ENCODE data around the gene KCNK1. TPM values are rescaled to one million over a fixed set of nuclear protein-coding genes. Genes with fewer than 3 reads are reported as not detected.

KCNK1 gene
- total and polyA plus RNA-seq, 2 of the 8 experiments (the other 6 are each of a cell fraction or from before 2014, with no cell fraction given) = 11.9 to 16.5 TPM

DNA sequence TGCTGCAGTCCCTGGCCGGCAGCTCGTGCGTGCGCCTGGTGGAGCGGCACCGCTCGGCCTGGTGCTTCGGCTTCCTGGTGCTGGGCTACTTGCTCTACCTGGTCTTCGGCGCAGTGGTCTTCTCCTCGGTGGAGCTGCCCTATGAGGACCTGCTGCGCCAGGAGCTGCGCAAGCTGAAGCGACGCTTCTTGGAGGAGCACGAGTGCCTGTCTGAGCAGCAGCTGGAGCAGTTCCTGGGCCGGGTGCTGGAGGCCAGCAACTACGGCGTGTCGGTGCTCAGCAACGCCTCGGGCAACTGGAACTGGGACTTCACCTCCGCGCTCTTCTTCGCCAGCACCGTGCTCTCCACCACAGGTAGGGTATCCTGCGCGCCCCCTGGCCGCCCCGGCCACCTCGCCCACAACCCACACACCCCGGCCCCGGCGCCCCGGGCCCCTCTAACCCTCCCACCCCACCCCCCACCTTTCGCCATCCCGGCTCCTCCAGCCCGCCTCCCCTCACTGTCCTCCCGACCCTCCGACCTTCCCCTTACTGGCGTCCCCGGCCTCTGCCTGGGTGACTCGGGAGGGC lies 352 bp downstream of the KCNK1 start:
- H3K23me2 ChIP-seq (ENCODE audit: low read depth, low read length) = peaks cover 17% of the 10 kb centered on the region
- H2AFZ ChIP-seq (ENCODE audit: low read length) = peak overlapping the region; percentile 88
- no peak overlapping the region for H2AK5ac ChIP-seq (ENCODE audit: low read depth, low read length)
- CTCF ChIA-PET (ENCODE audit: partially characterized antibody) = interaction anchor here (1.2 to 1.3 kb wide), 2 partner anchors 91 to 173 kb away, joined by 4 to 6 read pairs; no protein-coding TSS in a partner anchor
- H4K20me1 ChIP-seq (replicated peaks in 1 of 2; ENCODE audit: control insufficient read depth in 1 of 2, insufficient read depth in 2 of 2, low read length in 2 of 2) = no peaks in the 10 kb centered on the region
- no peaks in the 10 kb centered on the region for H3K36me3 ChIP-seq (ENCODE audit: control insufficient read depth in 2 of 4, insufficient read depth in 4 of 4, low read length in 3 of 4)
- H3K23ac ChIP-seq (ENCODE audit: insufficient read length) = no peak overlapping the region
- H4K5ac ChIP-seq (ENCODE audit: insufficient read length, low read depth, low read length) = peak overlapping the region; percentile 75
- H3K4ac ChIP-seq (replicated peaks; ENCODE audit: insufficient read length, low read depth, low read length) = peak overlapping the region; percentile 50
- no peak overlapping the region for H2BK120ac ChIP-seq (replicated peaks; ENCODE audit: low read depth, low read length)
- peak in 1 of 2 experiments; percentile 73 for DNase-seq (ENCODE audit: low read depth in 1 of 2, low spot score in 2 of 2)
- H2BK5ac ChIP-seq (ENCODE audit: low read depth, low read length) = peak overlapping the region; percentile 73; the same call in 1 of the 2 replicates
- no peak for FAIRE-seq
- 2% methylated on average over 20 of the region's 43 CpGs; no CpG with 5 or more reads in 1 of the 2 experiments for WGBS, 2 experiments (ENCODE audit: extremely low coverage in 1 of 2, insufficient coverage in 1 of 2, insufficient read length in 1 of 2, insufficient replicate concordance in 2 of 2, low coverage in 1 of 2, low lambda C conversion rate in 2 of 2, missing lambda C conversion rate in 1 of 2)
- H3K18ac ChIP-seq (ENCODE audit: extremely low read depth, low read length) = peak overlapping the region; percentile 65
- peak overlapping the region; percentile 80 to 89 (median 84) for H3K4me3 ChIP-seq (ENCODE audit: extremely low read depth in 1 of 4, insufficient read depth in 2 of 4, low read depth in 3 of 4, low read length in 4 of 4)
- peak overlapping the region; percentile 60; the same call in 1 of the 2 replicates for H2BK12ac ChIP-seq (ENCODE audit: low read depth, low read length)
- peak overlapping the region; percentile 76; the same call in 1 of the 2 replicates for H4K8ac ChIP-seq (ENCODE audit: extremely low read depth, insufficient read depth, low read length)
- no peak overlapping the region for H3K14ac ChIP-seq (ENCODE audit: insufficient read length)
- H2BK20ac ChIP-seq (ENCODE audit: low read length) = no peak overlapping the region
- H3K79me1 ChIP-seq (ENCODE audit: low read depth, low read length) = no peaks in the 10 kb centered on the region
- peaks cover 0 to 3% (median 0%) of the 10 kb centered on the region in 4 experiments; a peak in 2 of 7 replicates for H3K4me1 ChIP-seq (replicated peaks in 1 of 4; ENCODE audit: control insufficient read depth in 3 of 4, insufficient read depth in 4 of 4, low read length in 3 of 4)
- peak overlapping the region; percentile 94 to 97 for H3K4me2 ChIP-seq (ENCODE audit: insufficient read depth in 1 of 2, low read depth in 2 of 2, low read length in 2 of 2)
- H3K79me2 ChIP-seq (ENCODE audit: control insufficient read depth in 1 of 2, insufficient read depth in 2 of 2, low read length in 2 of 2) = peaks cover 0 to 32% of the 10 kb centered on the region in 2 experiments; a peak in 2 of 4 replicates
- H2BK15ac ChIP-seq (ENCODE audit: low read length) = 0 out of 2 replicates have a peak overlapping the region, but pooled peaks have one; percentile 4
- POLR2A ChIA-PET (ENCODE audit: partially characterized antibody) = interaction anchor here (1.1 kb wide), 1 partner anchor 116 kb away, joined by 3 read pairs; no protein-coding TSS in a partner anchor
- H3K9me3 ChIP-seq (ENCODE audit: insufficient read depth in 2 of 2, low read depth in 1 of 2, low read length in 1 of 2) = no peaks in the 10 kb centered on the region
- peak overlapping the region; percentile 70 for H3K56ac ChIP-seq (replicated peaks; ENCODE audit: insufficient read length, low read depth, low read length)
- peak overlapping the region; percentile 74 to 87 (median 84) for H3K9ac ChIP-seq (replicated peaks in 1 of 4; ENCODE audit: extremely low read depth in 1 of 4, low read depth in 3 of 4, low read length in 3 of 4)
- H4K91ac ChIP-seq (replicated peaks; ENCODE audit: insufficient read length, low read length) = peak overlapping the region; percentile 71
- H3K27ac ChIP-seq (ENCODE audit: low read depth, low read length) = peak overlapping the region; percentile 56; the same call in 1 of the 2 replicates
- H3K27me3 ChIP-seq (replicated peaks in 1 of 4; ENCODE audit: control insufficient read depth in 3 of 4, extremely low read depth in 1 of 4, insufficient read depth in 3 of 4, low read length in 3 of 4) = peaks cover 0 to 12% (median 3%) of the 10 kb centered on the region in 4 experiments; a peak in 5 of 7 replicates
- TF ChIP-seq RBBP5 (IDR thresholded peaks at IDR 0.05; ENCODE audit: borderline replicate concordance, low read depth, low read length) = no peak
- TF ChIP-seq POLR2A (IDR thresholded peaks at IDR 0.05; ENCODE audit: control extremely low read depth in 1 of 2, low read depth in 2 of 2, low read length in 2 of 2) = peak in 1 of 2 experiments; percentile 11; a peak in 1 of 3 replicates
- peak; percentile 27; the same call in 1 of the 2 replicates for TF ChIP-seq PHF8 (conservative IDR thresholded peaks at IDR 0.05; ENCODE audit: low read depth, low read length)
- no peak for TF ChIP-seq YY1 (IDR thresholded peaks at IDR 0.05; ENCODE audit: low read depth, low read length)
- no peak for TF ChIP-seq EP300 (IDR thresholded peaks at IDR 0.05; ENCODE audit: borderline replicate concordance in 1 of 2, low read depth in 2 of 2, low read length in 2 of 2)
- TF ChIP-seq TAF1 (IDR thresholded peaks at IDR 0.05; ENCODE audit: low read depth, low read length) = 0 out of 2 replicates have a peak, but pooled peaks have one; percentile 28
- no peak for TF ChIP-seq TBP (IDR thresholded peaks at IDR 0.05; ENCODE audit: low read depth, low read length)
- no peak for TF ChIP-seq BACH1 (IDR thresholded peaks at IDR 0.05; ENCODE audit: low read length)
- no peak for TF ChIP-seq CTBP2 (IDR thresholded peaks at IDR 0.05; ENCODE audit: borderline replicate concordance, insufficient read depth, insufficient read length, low read length)
- TF ChIP-seq POLR2AphosphoS5 (IDR thresholded peaks at IDR 0.05; ENCODE audit: low read depth, low read length) = peak; percentile 42; the same call in 1 of the 2 replicates
- no peak for TF ChIP-seq JUN (IDR thresholded peaks at IDR 0.05; ENCODE audit: low read depth, low read length)
- peak; percentile 52; the same call in 1 of the 2 replicates for TF ChIP-seq CREB1 (IDR thresholded peaks at IDR 0.05)
- peak; percentile 5 for TF ChIP-seq ASH2L (IDR thresholded peaks at IDR 0.05; ENCODE audit: low read length)

Measured in H1 (cell line).